Kidney (tissue), 14 donors: ENCODE measurements around the gene KBTBD3. TPM values are rescaled to one million over a fixed set of nuclear protein-coding genes. Genes with fewer than 3 reads are reported as not detected.

Experiments used
- DNase-seq, 5 donors: peaks; one replicate each; pipeline ENCODE4 v3.0.0-alpha.2; 2013 to 2020
- FAIRE-seq: peaks from 2 replicates; lab custom pipeline; 2012; peaks lifted over from hg19 to GRCh38; lab: Jason Lieb, UNC
- H3K27ac ChIP-seq, 2 donors: one replicate each; pipeline ENCODE4 v1.7.0; 2013; ENCODE audit warnings: low read depth in 2 of 2, low read length in 2 of 2, inconsistent platforms in 1 of 2
- H3K27me3 ChIP-seq: one replicate; pipeline ENCODE4 v1.7.1; 2013; ENCODE audit warnings: low read length, inconsistent platforms; ENCODE audit not compliant: control insufficient read depth, insufficient read depth
- H3K36me3 ChIP-seq, 3 donors: one replicate each; pipeline versions ENCODE4 v1.7.0 to v1.7.1; 2013; ENCODE audit warnings: low read length in 3 of 3, control low read depth in 1 of 3, inconsistent platforms in 1 of 3; ENCODE audit not compliant: insufficient read depth in 3 of 3, control insufficient read depth in 2 of 3
- H3K4me1 ChIP-seq, 3 donors: one replicate each; pipeline versions ENCODE4 v1.7.0 to v1.7.1; 2013; ENCODE audit warnings: low read length in 3 of 3, inconsistent platforms in 1 of 3, low read depth in 1 of 3; ENCODE audit not compliant: control insufficient read depth in 2 of 3, insufficient read depth in 2 of 3
- H3K4me3 ChIP-seq, 3 donors: one replicate each; pipeline versions ENCODE4 v1.7.0 to v1.8.1; 2013; ENCODE audit warnings: low read length in 3 of 3, control low read depth in 1 of 3, inconsistent platforms in 1 of 3
- H3K9ac ChIP-seq, 3 donors: one replicate each; pipeline versions ENCODE4 v1.7.0 to v1.7.1; 2013; ENCODE audit warnings: low read length in 3 of 3, control low read depth in 1 of 3, inconsistent platforms in 1 of 3
- H3K9me3 ChIP-seq, 3 donors: one replicate each; pipeline versions ENCODE4 v1.7.0 to v1.7.1; 2013; ENCODE audit warnings: low read length in 3 of 3, control low read depth in 1 of 3, inconsistent platforms in 1 of 3; ENCODE audit not compliant: control insufficient read depth in 2 of 3, insufficient read depth in 1 of 3
- CTCF ChIP-seq: IDR thresholded peaks from 3 replicates; pipeline ENCODE4 v1.5.1; 2012; ENCODE audit warnings: mild to moderate bottlenecking, moderate library complexity, borderline replicate concordance; ENCODE audit not compliant: insufficient read depth; ENCODE audit errors: extremely low read depth
- intact Hi-C: fragments of 100-400 bp; cut with DNase I; formaldehyde crosslinking; loops from one replicate; pipeline ENCODE4 v1.11.1; 2022
- polyA plus RNA-seq: library from polyadenylated mRNA; stranded (reverse); fragments of 350-450 nt; fragmentation: Illumina TruSeq; extraction: RNeasy Lipid Tissue Mini Kit (QIAGEN cat#74804); gene quantifications from one replicate; pipeline ENCODE4 v1.2.3, GENCODE V29; 2014; ENCODE audit warnings: low read depth, low replicate concordance; ENCODE audit not compliant: insufficient read depth
- total RNA-seq: library from RNA; stranded (reverse); fragmentation: NEBNext Ultra II Directional; extraction: Animal tissue kit (Norgen Biotek cat#: 25700); gene quantifications from one replicate; pipeline ENCODE4 v1.2.1, GENCODE V29; 2021
- donor health status: control.
- donor health status: control.
- donor health status: control.
- donor health status: control.
- donor health status: control.
- donor health status: DM: yes; HTN: yes; CAD: no.
- donor health status: Normal renal cell carcinoma (clear cell type).

The KBTBD3 gene
- total and polyA plus RNA-seq, 2 donors from 2014 or later: 8.1 to 10.2 TPM

GRCh38 chr11:106043540-106043939 is 33.6 kb downstream of the KBTBD3 start:
- H3K9me3 ChIP-seq: no peaks in the 10 kb centered on the region
- no peaks in the 10 kb centered on the region for H3K27me3 ChIP-seq
- intact Hi-C loops: no loop called here
- no peak overlapping the region for H3K27ac ChIP-seq
- H3K36me3 ChIP-seq: no peaks in the 10 kb centered on the region
- no peaks in the 10 kb centered on the region for H3K4me1 ChIP-seq
- TF ChIP-seq CTCF: no peak
- no peak for FAIRE-seq
- no peak overlapping the region for H3K9ac ChIP-seq
- DNase-seq: no peak
- H3K4me3 ChIP-seq: no peak overlapping the region

- no peak for DNase-seq
- no peak for TF ChIP-seq CTCF
- Histone ChIP-seq H3K4me1 (no peaks in the 10 kb centered on the region), H3K9me3 (no peaks in the 10 kb centered on the region), H3K4me3 (no peak overlapping the region), H3K36me3 (no peaks in the 10 kb centered on the region), H3K27me3 (no peaks in the 10 kb centered on the region), H3K9ac (no peak overlapping the region), H3K27ac (no peak overlapping the region)
- FAIRE-seq: no peak
- intact Hi-C loops: no loop called here
Observed at GRCh38 chr11:106032861-106033260, 44.3 kb downstream of the KBTBD3 start.

- no peak for FAIRE-seq
Observed at GRCh38 chr11:106031936-106032335, 45.2 kb downstream of the KBTBD3 start.

More at GRCh38 chr11:106031936-106032335, 45.2 kb downstream of the KBTBD3 start:
- no peaks in the 10 kb centered on the region for H3K9me3 ChIP-seq
- no peak overlapping the region for H3K27ac ChIP-seq
- no peak overlapping the region for H3K4me3 ChIP-seq
- intact Hi-C loops: no loop called here
- H3K4me1 ChIP-seq: no peaks in the 10 kb centered on the region
- no peak for TF ChIP-seq CTCF
- H3K36me3 ChIP-seq: no peaks in the 10 kb centered on the region
- DNase-seq: no peak
- no peak overlapping the region for H3K9ac ChIP-seq
- H3K27me3 ChIP-seq: no peaks in the 10 kb centered on the region
